ENCODE data around the gene SP3. TPM values are rescaled to one million over a fixed set of nuclear protein-coding genes. Genes with fewer than 3 reads are reported as not detected.

Gene SP3
- total RNA-seq, 1 donor from 2014 or later: 77.4 TPM

DNA sequence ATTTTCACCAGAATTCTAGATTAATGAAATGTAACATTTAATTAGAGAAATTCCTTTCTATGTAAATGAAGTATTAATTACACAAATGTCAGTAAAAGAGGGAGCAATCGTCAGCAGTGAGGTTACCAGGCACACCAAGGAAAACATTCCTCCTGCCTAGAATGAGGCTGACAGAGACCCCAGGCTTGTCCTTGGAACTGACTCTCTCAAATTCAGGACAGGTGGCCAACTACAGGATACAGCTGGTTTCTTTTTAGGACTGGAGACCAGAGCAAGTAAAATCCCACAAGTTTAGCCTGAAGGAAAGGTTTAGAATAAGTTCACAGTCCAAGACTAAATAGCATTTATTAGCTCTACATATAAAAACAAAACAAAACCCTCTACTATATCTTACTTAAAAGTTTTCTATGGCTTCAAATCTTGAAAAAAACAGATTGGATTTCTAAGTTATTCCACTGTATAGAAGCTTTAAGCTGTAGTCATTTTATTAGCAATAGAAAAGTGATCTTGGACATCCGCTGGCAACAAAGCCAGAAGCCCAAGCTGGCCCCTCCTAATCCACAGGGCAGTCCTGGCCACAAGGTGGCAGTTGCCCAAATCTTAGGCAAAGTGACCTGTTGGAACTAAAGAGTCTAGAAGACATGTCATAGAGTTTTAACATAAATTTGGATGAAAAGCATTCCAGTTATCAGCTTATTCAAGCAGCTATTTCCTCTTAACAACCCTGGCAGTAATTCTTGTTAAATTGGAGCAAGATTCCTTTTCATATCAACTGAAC lies 81.0 kb downstream of the SP3 start:
- DNase-seq: peak; percentile 76
- intact Hi-C loops (cut with DNase I): no loop called here
- H3K9me3 ChIP-seq: peaks cover 3% of the 10 kb centered on the region
- H3K27me3 ChIP-seq: no peaks in the 10 kb centered on the region
- ATAC-seq: peak; percentile 86
- H3K27ac ChIP-seq: no peak overlapping the region
- no peak overlapping the region for H3K4me3 ChIP-seq
- TF ChIP-seq, protein P1, sequence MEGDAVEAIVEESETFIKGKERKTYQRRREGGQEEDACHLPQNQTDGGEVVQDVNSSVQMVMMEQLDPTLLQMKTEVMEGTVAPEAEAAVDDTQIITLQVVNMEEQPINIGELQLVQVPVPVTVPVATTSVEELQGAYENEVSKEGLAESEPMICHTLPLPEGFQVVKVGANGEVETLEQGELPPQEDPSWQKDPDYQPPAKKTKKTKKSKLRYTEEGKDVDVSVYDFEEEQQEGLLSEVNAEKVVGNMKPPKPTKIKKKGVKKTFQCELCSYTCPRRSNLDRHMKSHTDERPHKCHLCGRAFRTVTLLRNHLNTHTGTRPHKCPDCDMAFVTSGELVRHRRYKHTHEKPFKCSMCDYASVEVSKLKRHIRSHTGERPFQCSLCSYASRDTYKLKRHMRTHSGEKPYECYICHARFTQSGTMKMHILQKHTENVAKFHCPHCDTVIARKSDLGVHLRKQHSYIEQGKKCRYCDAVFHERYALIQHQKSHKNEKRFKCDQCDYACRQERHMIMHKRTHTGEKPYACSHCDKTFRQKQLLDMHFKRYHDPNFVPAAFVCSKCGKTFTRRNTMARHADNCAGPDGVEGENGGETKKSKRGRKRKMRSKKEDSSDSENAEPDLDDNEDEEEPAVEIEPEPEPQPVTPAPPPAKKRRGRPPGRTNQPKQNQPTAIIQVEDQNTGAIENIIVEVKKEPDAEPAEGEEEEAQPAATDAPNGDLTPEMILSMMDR (IDR thresholded peaks at IDR 0.05): peak; percentile 73
- H3K36me3 ChIP-seq: no peaks in the 10 kb centered on the region
- H3K4me1 ChIP-seq: no peaks in the 10 kb centered on the region

DNA sequence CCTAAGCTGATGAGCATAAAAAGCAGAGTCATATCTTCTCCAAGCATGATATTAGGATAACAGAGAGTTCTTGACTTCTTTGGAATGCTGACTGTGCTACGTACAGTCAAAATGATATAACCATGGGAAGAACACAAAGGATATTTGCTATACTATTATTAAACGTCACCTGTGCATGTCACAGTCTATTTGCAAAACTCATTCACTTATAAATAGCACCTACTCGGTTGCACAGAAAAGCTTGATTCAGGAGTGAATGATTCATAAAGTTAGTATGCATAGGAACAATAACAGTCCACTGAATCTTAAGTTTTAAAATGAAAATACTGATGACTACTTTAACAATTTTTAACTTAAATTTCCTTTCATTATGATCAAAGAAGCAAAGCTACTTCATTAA lies 83.3 kb downstream of the SP3 start:
- Histone ChIP-seq H3K9me3 (no peaks in the 10 kb centered on the region), H3K27me3 (no peaks in the 10 kb centered on the region), H3K4me1 (no peaks in the 10 kb centered on the region), H3K36me3 (no peaks in the 10 kb centered on the region), H3K27ac (no peak overlapping the region), H3K4me3 (no peak overlapping the region)
- TF ChIP-seq, protein P1 (IDR thresholded peaks at IDR 0.05): no peak
- intact Hi-C loops (cut with DNase I): no loop called here
- no peak for ATAC-seq
- no peak for DNase-seq

GRCh38 chr2:173881461-173881860 lies 83.7 kb downstream of the SP3 start:
- intact Hi-C loops (cut with DNase I): no loop called here
- ATAC-seq: no peak
- DNase-seq: no peak

GRCh38 chr2:173880561-173880960 lies 84.6 kb downstream of the SP3 start:
- TF ChIP-seq, protein P1 (IDR thresholded peaks at IDR 0.05): no peak
- intact Hi-C loops (cut with DNase I): no loop called here

More at GRCh38 chr2:173881461-173881860, 83.7 kb downstream of the SP3 start:
- Histone ChIP-seq H3K4me3 (no peak overlapping the region), H3K27ac (no peak overlapping the region), H3K27me3 (no peaks in the 10 kb centered on the region), H3K36me3 (no peaks in the 10 kb centered on the region), H3K9me3 (no peaks in the 10 kb centered on the region), H3K4me1 (no peaks in the 10 kb centered on the region)
- TF ChIP-seq, protein P1 (IDR thresholded peaks at IDR 0.05): no peak

GRCh38 chr2:173876833-173877413 lies 88.2 kb downstream of the SP3 start:
- no peak overlapping the region for H3K27ac ChIP-seq
- H3K36me3 ChIP-seq: no peaks in the 10 kb centered on the region
- no peaks in the 10 kb centered on the region for H3K27me3 ChIP-seq
- no peak overlapping the region for H3K4me3 ChIP-seq
- no peak for DNase-seq
- H3K4me1 ChIP-seq: no peaks in the 10 kb centered on the region
- TF ChIP-seq, protein P1 (IDR thresholded peaks at IDR 0.05): no peak
- intact Hi-C loops (cut with DNase I): no loop called here
- ATAC-seq: no peak
- no peaks in the 10 kb centered on the region for H3K9me3 ChIP-seq

More at GRCh38 chr2:173880561-173880960, 84.6 kb downstream of the SP3 start:
- H3K36me3 ChIP-seq: no peaks in the 10 kb centered on the region
- no peaks in the 10 kb centered on the region for H3K9me3 ChIP-seq
- ATAC-seq (no peak), DNase-seq (no peak)
- no peaks in the 10 kb centered on the region for H3K27me3 ChIP-seq
- H3K27ac ChIP-seq: no peak overlapping the region
- no peak overlapping the region for H3K4me3 ChIP-seq
- no peaks in the 10 kb centered on the region for H3K4me1 ChIP-seq
